Measurements from ENCODE around the gene DLG2.

GRCh38 chr11:83511646-83512045 is 2115.5 kb downstream of the DLG2 start:
- no peak for TF ChIP-seq EZH2phosphoT487 (IDR thresholded peaks at IDR 0.05; ENCODE audit: low read length)
- TF ChIP-seq EZH2 (optimal IDR thresholded peaks at IDR 0.05; ENCODE audit: low read depth, low read length) = no peak
- no peak for TF ChIP-seq CTCF (IDR thresholded peaks at IDR 0.05; ENCODE audit: low read length)

Data from MM.1S (cell line).